Superior temporal gyrus (tissue), 1 donor: ENCODE data around the gene PPP1R16B.

Source experiments
- DNase-seq: peaks from one replicate; pipeline ENCODE4 v3.0.0-alpha.2; 2016; ENCODE audit errors: extremely low spot score

The PPP1R16B gene

GRCh38 chr20:38895098-38895949 lies 89.8 kb downstream of the PPP1R16B start:
- no peak for DNase-seq

DNA sequence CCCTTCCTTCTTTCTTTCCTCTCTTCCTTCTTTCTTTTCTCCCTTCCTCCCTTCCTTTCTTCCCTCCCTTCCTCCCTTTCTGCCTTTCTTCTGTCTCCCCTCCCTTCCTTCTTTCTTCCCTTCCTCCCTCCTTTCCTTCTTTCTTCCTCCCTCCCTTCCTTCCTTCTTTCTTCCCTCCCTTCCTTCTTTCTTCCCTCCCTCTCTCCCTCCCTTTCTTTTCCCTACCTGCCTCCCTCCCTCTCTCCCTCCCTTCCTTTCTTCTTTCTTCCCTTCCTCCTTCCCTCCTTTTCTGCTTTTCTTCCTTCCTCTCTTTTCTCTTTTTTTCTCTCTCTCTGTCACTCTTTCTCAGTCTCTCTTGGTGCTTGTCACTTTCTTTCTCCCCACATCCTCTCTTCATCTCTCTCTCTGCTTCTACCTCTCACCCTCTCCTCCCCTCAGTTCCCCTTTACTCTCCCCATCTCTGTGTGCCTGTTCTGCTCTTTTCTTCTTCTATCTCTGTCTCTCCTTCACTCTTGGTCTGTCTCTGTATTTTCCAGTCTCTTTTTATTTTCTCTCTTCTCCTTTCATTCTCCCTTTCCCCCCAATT lies 90.6 kb downstream of the PPP1R16B start:
- no peak for DNase-seq

DNA sequence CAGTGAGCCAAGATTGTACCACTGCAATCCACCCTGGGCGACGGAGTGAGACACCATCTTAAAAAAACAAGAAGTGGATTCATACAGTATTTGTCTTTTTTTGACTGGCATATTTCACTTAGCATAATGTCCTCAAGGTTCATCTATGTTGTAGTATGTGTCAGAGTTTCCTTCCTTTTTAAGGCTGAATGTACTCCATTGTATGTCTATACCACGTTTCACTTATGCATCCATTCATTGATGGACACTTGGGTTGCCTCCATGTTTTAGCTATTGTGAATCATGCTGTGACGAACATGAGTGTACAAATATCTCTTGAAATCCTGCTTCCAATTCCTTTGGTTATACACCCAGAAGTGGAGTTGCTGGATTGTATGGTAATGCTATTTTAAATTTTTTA lies 91.8 kb downstream of the PPP1R16B start:
- no peak for DNase-seq

GRCh38 chr20:38900606-38901005 lies 95.1 kb downstream of the PPP1R16B start:
- no peak for DNase-seq

DNA sequence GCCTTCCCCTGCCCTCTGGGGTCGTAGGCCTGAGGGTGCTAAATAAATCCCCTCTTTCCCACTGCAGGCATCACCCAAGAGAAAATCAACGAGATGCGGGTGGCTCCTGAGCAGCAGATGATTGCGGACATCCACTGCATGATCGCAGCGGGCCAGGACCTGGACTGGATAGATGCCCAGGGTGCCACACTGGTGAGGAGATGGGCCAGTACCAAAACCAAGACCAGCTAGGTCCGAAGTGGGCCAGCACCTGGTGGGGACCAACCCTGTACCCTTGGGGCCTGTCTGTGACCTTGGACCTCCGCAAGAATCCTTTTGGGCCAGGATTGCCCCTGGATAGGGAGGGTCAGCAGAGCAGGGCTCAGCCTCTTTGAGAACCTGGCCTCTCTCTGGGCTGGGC lies 97.1 kb downstream of the PPP1R16B start:
- DNase-seq, result no peak

GRCh38 chr20:38903335-38903734 lies 97.8 kb downstream of the PPP1R16B start:
- DNase-seq, result no peak

DNA sequence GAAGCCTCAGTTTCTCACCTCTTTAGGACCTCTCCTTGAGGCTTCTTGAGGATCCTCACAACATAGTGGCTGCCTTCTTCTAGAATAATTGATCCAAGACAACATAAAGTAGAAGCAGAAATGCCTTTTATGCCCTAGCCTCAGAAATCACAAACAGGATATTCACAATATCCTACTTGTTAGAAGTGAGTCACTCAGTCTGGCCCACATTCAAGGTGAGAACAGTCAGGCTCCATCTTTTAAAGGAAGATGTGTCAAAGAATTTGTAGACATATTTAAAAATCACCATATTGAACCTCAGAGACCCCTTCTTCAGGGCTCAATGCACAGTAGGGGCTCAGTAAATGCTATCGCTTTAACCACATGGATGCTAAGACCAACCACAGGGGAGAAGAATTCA lies 99.9 kb downstream of the PPP1R16B start:
- DNase-seq, result no peak

- DNase-seq, result no peak
These were observed 102.6 kb downstream of the PPP1R16B start for GRCh38 chr20:38907918-38908677.

DNA sequence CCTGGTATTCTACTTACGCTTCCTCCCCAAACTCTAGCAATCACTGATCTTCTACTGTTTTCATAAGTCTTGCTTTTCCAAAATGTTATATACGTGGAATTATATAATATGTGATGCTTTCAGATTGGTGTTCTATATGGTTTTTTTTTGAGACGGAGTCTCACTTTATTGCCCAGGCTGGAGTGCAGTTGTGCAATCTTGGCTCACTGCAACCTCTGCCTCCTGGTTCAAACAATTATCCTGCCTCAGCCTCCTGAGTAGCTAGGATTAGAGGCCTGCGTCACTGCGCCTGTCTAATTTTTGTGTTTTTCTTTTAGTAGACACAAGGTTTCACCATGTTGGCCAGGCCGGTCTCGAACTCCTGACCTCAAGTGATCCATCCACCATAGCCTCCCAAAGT lies 109.9 kb downstream of the PPP1R16B start:
- DNase-seq, result no peak

DNA sequence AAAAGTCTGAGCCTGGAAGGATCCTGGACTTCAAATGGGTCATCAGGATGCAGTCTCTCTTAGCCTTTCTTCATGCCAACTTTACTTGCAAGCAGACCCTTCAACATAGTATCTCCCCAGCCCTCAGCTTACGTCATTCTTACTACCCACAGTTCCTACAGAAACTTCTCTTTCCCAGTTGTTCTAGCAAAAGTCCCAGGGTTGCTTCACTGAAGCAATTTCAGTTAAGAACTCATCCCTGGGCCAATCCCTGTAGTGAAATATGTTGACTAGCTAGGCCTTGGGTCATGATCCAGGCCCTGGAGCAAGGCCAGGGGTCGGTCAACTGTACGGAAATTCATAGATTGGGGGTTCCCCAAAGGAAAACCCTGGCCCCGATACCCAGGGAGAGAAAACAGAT lies 112.2 kb downstream of the PPP1R16B start:
- DNase-seq, result no peak

DNA sequence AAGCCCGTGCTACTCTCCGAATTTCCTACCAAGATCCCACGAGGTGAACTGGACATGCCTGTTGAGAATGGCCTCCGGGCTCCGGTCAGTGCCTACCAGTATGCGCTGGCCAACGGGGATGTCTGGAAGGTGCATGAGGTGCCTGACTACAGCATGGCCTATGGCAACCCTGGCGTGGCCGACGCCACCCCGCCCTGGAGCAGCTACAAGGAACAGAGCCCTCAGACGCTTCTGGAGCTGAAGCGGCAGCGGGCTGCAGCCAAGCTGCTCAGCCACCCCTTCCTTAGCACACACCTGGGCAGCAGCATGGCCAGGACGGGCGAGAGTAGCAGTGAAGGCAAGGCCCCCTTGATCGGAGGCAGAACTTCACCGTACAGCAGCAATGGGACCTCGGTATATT lies 112.7 kb downstream of the PPP1R16B start:
- DNase-seq, result no peak

DNA sequence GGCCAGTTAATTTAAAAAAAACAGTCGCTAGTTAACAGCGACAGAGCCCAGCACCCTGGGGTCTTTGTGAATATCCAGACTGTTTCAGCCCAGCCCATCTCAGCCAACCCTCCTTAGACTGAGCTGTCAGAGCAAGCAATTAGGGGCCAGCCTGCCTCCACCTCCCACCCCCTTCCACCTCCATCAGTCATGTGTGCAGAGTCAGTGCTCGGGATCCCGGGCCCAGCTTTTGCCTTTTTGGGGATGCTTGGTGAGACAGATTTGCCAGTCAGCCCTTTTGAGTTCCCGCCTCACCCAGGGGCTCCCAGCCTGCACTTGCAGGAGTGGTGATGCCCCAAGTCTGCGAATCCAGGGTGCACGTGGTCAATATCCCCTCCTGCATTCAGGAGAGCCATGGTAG lies 114.2 kb downstream of the PPP1R16B start:
- DNase-seq, result no peak

GRCh38 chr20:38920411-38920810 lies 114.9 kb downstream of the PPP1R16B start:
- DNase-seq, result no peak

GRCh38 chr20:38920851-38921250 lies 115.4 kb downstream of the PPP1R16B start:
- DNase-seq, result no peak

- DNase-seq, result no peak
These were observed 119.2 kb downstream of the PPP1R16B start for GRCh38 chr20:38924718-38925117.

- DNase-seq, result peak; percentile 98
These were observed 120.8 kb downstream of the PPP1R16B start, which contains the start of gene FAM83D for GRCh38 chr20:38926142-38926933. Gene FAM83D (plus strand): TSS chr20:38926417. CDS start chr20:38926443, 26 bp downstream.

- no peak for DNase-seq
These were observed 121.6 kb downstream of the PPP1R16B start for GRCh38 chr20:38926934-38927616.

DNA sequence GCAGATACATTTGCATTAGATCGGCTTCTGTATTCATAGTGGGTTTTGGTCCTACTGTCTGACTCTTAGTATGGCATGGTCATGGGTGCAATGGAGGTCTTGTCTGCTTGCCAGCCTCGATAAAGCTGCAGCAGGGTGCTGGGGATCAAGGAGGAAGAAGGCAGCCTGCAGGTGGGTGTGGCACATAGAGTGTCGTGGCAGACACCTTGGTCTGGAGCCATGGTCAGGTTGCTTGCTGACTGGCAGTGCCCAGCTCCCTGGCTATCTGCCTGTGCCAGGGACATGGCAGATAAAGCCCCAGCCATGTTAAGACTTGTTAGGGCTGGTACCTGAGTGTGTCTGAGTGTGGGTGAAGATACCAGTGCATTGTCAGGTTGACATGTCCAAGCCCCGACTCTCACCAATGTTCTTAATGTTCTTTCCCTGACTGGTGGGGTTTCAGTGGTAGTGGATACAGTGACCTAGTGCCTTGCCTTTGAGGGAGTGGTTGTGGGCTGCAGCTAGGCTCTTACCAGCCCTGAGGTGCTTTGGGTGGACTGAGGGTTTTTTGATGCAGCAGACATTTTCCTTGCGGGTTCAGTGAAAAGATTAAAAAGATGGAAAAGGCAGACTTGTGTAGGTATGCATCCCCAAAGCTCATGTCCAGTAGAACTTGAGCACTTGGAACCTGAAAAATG lies 122.5 kb downstream of the PPP1R16B start:
- DNase-seq, result no peak

DNA sequence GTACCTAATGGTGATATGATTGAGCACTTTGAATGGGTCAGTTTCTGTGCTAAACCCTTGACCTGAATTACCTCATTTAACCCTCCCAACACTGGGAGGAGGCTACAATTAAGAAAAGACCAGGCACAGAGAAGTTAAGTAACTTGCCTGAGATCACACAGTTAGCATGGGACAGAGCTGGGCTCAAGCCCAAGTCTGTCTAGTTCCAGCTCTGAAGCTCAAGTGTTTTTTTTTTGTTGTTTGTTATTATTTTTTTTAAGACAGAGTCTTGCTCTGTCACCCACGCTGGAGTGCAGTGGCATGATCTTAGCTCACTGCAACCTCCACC lies 124.7 kb downstream of the PPP1R16B start:
- DNase-seq, result no peak

DNA sequence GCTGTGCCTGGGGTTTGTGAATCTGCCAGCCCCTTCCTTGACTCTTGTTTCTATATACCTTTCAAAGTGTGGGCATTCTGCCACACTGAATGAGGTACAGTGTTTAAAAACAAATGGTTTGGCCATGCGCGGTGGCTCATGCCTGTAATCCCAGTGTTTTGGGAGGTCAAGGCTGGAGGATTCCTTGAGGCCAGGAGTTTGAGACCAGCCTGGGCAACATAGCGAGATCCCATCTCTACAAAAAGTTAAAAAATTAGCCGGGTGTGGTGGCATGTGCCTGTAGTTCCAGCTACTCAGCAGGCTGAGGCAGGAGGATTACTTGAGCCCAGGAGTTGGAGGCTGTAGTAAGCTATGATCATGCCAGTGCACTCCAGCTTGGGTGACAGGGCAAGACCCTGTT lies 126.5 kb downstream of the PPP1R16B start:
- no peak for DNase-seq
